H1 (cell line): ENCODE data around the gene YY1AP1. TPM values are rescaled to one million over a fixed set of nuclear protein-coding genes. Genes with fewer than 3 reads are reported as not detected.
"Not testable (repeated sequence)": the region's sequence is repeated elsewhere in the genome, so short reads cannot be mapped to it uniquely, and the experiment has no call there.

Experiments
- CTCF ChIA-PET: fragments of 300-600 bp; sonication (Branson Sonifier 250); formaldehyde crosslinking; loops from one replicate; lab custom pipeline; 2021; ENCODE audit not compliant: partially characterized antibody; lab: Charles Lee
- POLR2A ChIA-PET: fragments of 300-600 bp; sonication (Branson Sonifier 250); formaldehyde crosslinking; loops from one replicate; lab custom pipeline; 2021; ENCODE audit warnings: inconsistent platforms; ENCODE audit not compliant: partially characterized antibody; lab: Charles Lee
- DNase-seq, 2 experiments: peaks; one replicate each; pipeline versions ENCODE4 v3.0.0 to v3.0.0-alpha.2; 2010 to 2022; ENCODE audit warnings: low spot score in 2 of 2, low read depth in 1 of 2, mixed read lengths in 1 of 2
- FAIRE-seq: peaks from 2 replicates; lab custom pipeline; 2011; peaks lifted over from hg19 to GRCh38; lab: Jason Lieb, UNC
- H2AFZ ChIP-seq: 2 replicates; pipeline ENCODE4 v1.8.1; 2012; ENCODE audit warnings: low read length, inconsistent platforms
- H2AK5ac ChIP-seq: 2 replicates; pipeline ENCODE4 v1.6.1; 2013; ENCODE audit warnings: low read depth, low read length
- H2BK120ac ChIP-seq: replicated peaks from 2 replicates; pipeline ENCODE3; 2013; ENCODE audit warnings: low read depth, low read length, inconsistent platforms
- H2BK12ac ChIP-seq: 2 replicates; pipeline ENCODE4 v1.6.1; 2013; ENCODE audit warnings: low read depth, low read length
- H2BK15ac ChIP-seq: 2 replicates; pipeline ENCODE4 v1.6.1; 2013; ENCODE audit warnings: low read length
- H2BK20ac ChIP-seq: 2 replicates; pipeline ENCODE4 v1.6.1; 2013; ENCODE audit warnings: low read length
- H2BK5ac ChIP-seq: 2 replicates; pipeline ENCODE4 v1.6.1; 2013; ENCODE audit warnings: low read depth, low read length
- H3K14ac ChIP-seq: 2 replicates; pipeline ENCODE4 v1.6.1; 2013; ENCODE audit warnings: inconsistent platforms; ENCODE audit not compliant: insufficient read length
- H3K18ac ChIP-seq: 2 replicates; pipeline ENCODE4 v1.6.1; 2013; ENCODE audit warnings: low read length; ENCODE audit errors: extremely low read depth
- H3K23ac ChIP-seq: 2 replicates; pipeline ENCODE4 v1.6.1; 2013; ENCODE audit warnings: inconsistent platforms; ENCODE audit not compliant: insufficient read length
- H3K23me2 ChIP-seq: 2 replicates; pipeline ENCODE4 v1.6.1; 2013; ENCODE audit warnings: low read depth, low read length
- H3K27ac ChIP-seq: 2 replicates; pipeline ENCODE4 v1.6.1; 2011; ENCODE audit warnings: low read depth, low read length, inconsistent platforms
- H3K27me3 ChIP-seq, 4 experiments: replicated peaks in 1 of 4; 1 replicate in 1 of 4; 2 replicates in 3 of 4; pipeline versions ENCODE4 v1.6.1 to v1.8.1; 2011 to 2013; ENCODE audit warnings: low read length in 3 of 4, mild to moderate bottlenecking in 3 of 4, inconsistent platforms in 2 of 4, mixed read lengths in 2 of 4, moderate library complexity in 1 of 4; ENCODE audit not compliant: control insufficient read depth in 3 of 4, insufficient read depth in 3 of 4; ENCODE audit errors: extremely low read depth in 1 of 4
- H3K36me3 ChIP-seq, 4 experiments: 2 replicates each; pipeline versions ENCODE4 v1.6.1 to v1.8.1; 2011 to 2013; ENCODE audit warnings: mild to moderate bottlenecking in 4 of 4, low read length in 3 of 4, moderate library complexity in 2 of 4, control low read depth in 1 of 4, inconsistent platforms in 1 of 4; ENCODE audit not compliant: insufficient read depth in 4 of 4, control insufficient read depth in 2 of 4
- H3K4ac ChIP-seq: replicated peaks from 2 replicates; pipeline ENCODE3; 2013; ENCODE audit warnings: low read length, low read depth, mixed read lengths, inconsistent platforms; ENCODE audit not compliant: insufficient read length
- H3K4me1 ChIP-seq, 4 experiments: replicated peaks in 1 of 4; 1 replicate in 1 of 4; 2 replicates in 3 of 4; pipeline versions ENCODE4 v1.6.1 to v1.8.1; 2011 to 2013; ENCODE audit warnings: low read length in 3 of 4, inconsistent platforms in 2 of 4, mixed read lengths in 1 of 4; ENCODE audit not compliant: insufficient read depth in 4 of 4, control insufficient read depth in 3 of 4
- H3K4me2 ChIP-seq, 2 experiments: 2 replicates each; pipeline versions ENCODE4 v1.6.1 to v1.8.1; 2011 to 2013; ENCODE audit warnings: low read depth in 2 of 2, low read length in 2 of 2, control low read depth in 1 of 2, inconsistent platforms in 1 of 2, mild to moderate bottlenecking in 1 of 2; ENCODE audit not compliant: insufficient read depth in 1 of 2
- H3K4me3 ChIP-seq, 4 experiments: fragments of 200-600, 300-600 bp in 1 of 4; sonication (generic), shearing (Covaris generic), sonication (Bioruptor Twin) in 1 of 4; 2 replicates each; pipeline versions ENCODE4 v1.5.1 to v1.8.1; 2011 to 2016; ENCODE audit warnings: low read length in 4 of 4, low read depth in 3 of 4, control low read depth in 2 of 4, inconsistent platforms in 2 of 4, mild to moderate bottlenecking in 2 of 4, mixed read lengths in 1 of 4, moderate library complexity in 1 of 4; ENCODE audit not compliant: insufficient read depth in 2 of 4; ENCODE audit errors: extremely low read depth in 1 of 4
- H3K56ac ChIP-seq: replicated peaks from 2 replicates; pipeline ENCODE3; 2013; ENCODE audit warnings: low read depth, mild to moderate bottlenecking, mixed read lengths, low read length, inconsistent platforms; ENCODE audit not compliant: insufficient read length
- H3K79me1 ChIP-seq: 2 replicates; pipeline ENCODE4 v1.6.1; 2013; ENCODE audit warnings: low read depth, low read length, control low read depth
- H3K79me2 ChIP-seq, 2 experiments: 2 replicates each; pipeline versions ENCODE4 v1.6.1 to v1.8.1; 2012 to 2013; ENCODE audit warnings: low read length in 2 of 2, mild to moderate bottlenecking in 2 of 2, inconsistent platforms in 1 of 2; ENCODE audit not compliant: insufficient read depth in 2 of 2, control insufficient read depth in 1 of 2
- H3K9ac ChIP-seq, 4 experiments: replicated peaks in 1 of 4; 1 replicate in 1 of 4; 2 replicates in 3 of 4; pipeline versions ENCODE4 v1.6.1 to v1.8.1; 2011 to 2013; ENCODE audit warnings: low read depth in 3 of 4, low read length in 3 of 4, control low read depth in 2 of 4, mild to moderate bottlenecking in 2 of 4, moderate library complexity in 2 of 4, inconsistent platforms in 1 of 4; ENCODE audit errors: extremely low read depth in 1 of 4
- H3K9me3 ChIP-seq, 2 experiments: 2 replicates each; pipeline versions ENCODE4 v1.6.1 to v1.8.1; 2012 to 2013; ENCODE audit warnings: mild to moderate bottlenecking in 2 of 2, moderate library complexity in 2 of 2, control low read depth in 1 of 2, inconsistent platforms in 1 of 2, low read depth in 1 of 2, low read length in 1 of 2, mixed read lengths in 1 of 2; ENCODE audit not compliant: insufficient read depth in 2 of 2
- H4K20me1 ChIP-seq, 2 experiments: replicated peaks in 1 of 2; 2 replicates each; pipeline versions ENCODE3 to v1.8.1; 2011 to 2013; ENCODE audit warnings: inconsistent platforms in 2 of 2, low read length in 2 of 2, mild to moderate bottlenecking in 1 of 2; ENCODE audit not compliant: insufficient read depth in 2 of 2, control insufficient read depth in 1 of 2
- H4K5ac ChIP-seq: 2 replicates; pipeline ENCODE4 v1.6.1; 2013; ENCODE audit warnings: low read length, low read depth, mixed read lengths, inconsistent platforms; ENCODE audit not compliant: insufficient read length
- H4K8ac ChIP-seq: 2 replicates; pipeline ENCODE4 v1.8.0; 2013; ENCODE audit warnings: mild to moderate bottlenecking, moderate library complexity, low read length, inconsistent platforms; ENCODE audit not compliant: insufficient read depth; ENCODE audit errors: extremely low read depth
- H4K91ac ChIP-seq: replicated peaks from 2 replicates; pipeline ENCODE3; 2013; ENCODE audit warnings: low read length, mixed read lengths, inconsistent platforms; ENCODE audit not compliant: insufficient read length
- WGBS, 2 experiments: shearing (Covaris generic) in 1 of 2; methylation state at CpG; one replicate each; pipeline versions ENCODE4 v1.1.6 to v1.1.7; 2013 to 2015; ENCODE audit warnings: low lambda C conversion rate in 2 of 2, mixed read lengths in 2 of 2, inconsistent platforms in 1 of 2, low coverage in 1 of 2, missing lambda C conversion rate in 1 of 2; ENCODE audit not compliant: insufficient replicate concordance in 2 of 2, insufficient coverage in 1 of 2, insufficient read length in 1 of 2; ENCODE audit errors: extremely low coverage in 1 of 2, missing lambda C conversion rate in 1 of 2; 5-methylcytosine and 5-hydroxymethylcytosine counted together
- polyA plus RNA-seq, 7 experiments: library from polyadenylated mRNA; depleted of rRNA in 3 of 7; stranded (reverse) in 5 of 7; unstranded in 2 of 7; fragments of >200 nt in 5 of 7; fragments of 200-250 nt in 2 of 7; gene quantifications; 1 replicate in 5 of 7; 2 replicates in 1 of 7; 4 replicates in 1 of 7; pipeline versions ENCODE4 v1.2.1 to v1.2.3, GENCODE V29; 2011 to 2013; ENCODE audit warnings: missing spikeins in 2 of 7, mixed read lengths in 2 of 7
- total RNA-seq: library from RNA; stranded (reverse); fragmentation: NEBNext Ultra II Directional; extraction: Animal tissue kit (Norgen Biotek cat#: 25700); gene quantifications from 2 replicates; pipeline ENCODE4 v1.2.1, GENCODE V29; 2021

The YY1AP1 gene
- total and polyA plus RNA-seq, 2 of the 8 experiments (the other 6 are each of a cell fraction or from before 2014, with no cell fraction given), result 44.2 to 48.6 TPM

GRCh38 chr1:155610257-155610647 lies 78.3 kb downstream of the YY1AP1 start:
- Histone ChIP-seq H3K4me3 (peak overlapping the region; percentile 39 to 74 (median 59); a peak in 6 of 8 replicates), H3K4me2 (peak overlapping the region in 1 of 2 experiments; percentile 58; a peak in 2 of 4 replicates), H3K36me3 (peaks cover 2 to 13% (median 12%) of the 10 kb centered on the region in 4 experiments; a peak in 6 of 8 replicates)
- H2AK5ac ChIP-seq, H2BK5ac ChIP-seq, H3K27me3 ChIP-seq, H3K79me1 ChIP-seq, H4K5ac ChIP-seq, H3K23me2 ChIP-seq, H3K56ac ChIP-seq, H3K4ac ChIP-seq, H2BK120ac ChIP-seq, H4K20me1 ChIP-seq, H3K9ac ChIP-seq, H2BK15ac ChIP-seq, H2AFZ ChIP-seq, H2BK20ac ChIP-seq, H3K14ac ChIP-seq, H4K91ac ChIP-seq, H3K18ac ChIP-seq, H3K79me2 ChIP-seq, CTCF ChIA-PET, FAIRE-seq, H2BK12ac ChIP-seq, H4K8ac ChIP-seq, H3K27ac ChIP-seq, H3K23ac ChIP-seq, H3K9me3 ChIP-seq, H3K4me1 ChIP-seq, DNase-seq: not testable (repeated sequence)
- 0% methylated on average over 1 of the region's 33 CpGs; no CpG with 5 or more reads in 1 of the 2 experiments for WGBS, 2 experiments
- POLR2A ChIA-PET, result interaction anchor here (0.9 kb wide), 1 partner anchor 12 kb away, joined by 3 read pairs; no protein-coding TSS in a partner anchor
